A549 (cell line): ENCODE results near the gene MTOR. TPM values are rescaled to one million over a fixed set of nuclear protein-coding genes. Genes with fewer than 3 reads are reported as not detected.

ENCODE experiments used
- ATAC-seq, 2 experiments: fragments of 200-7000 bp in 1 of 2; fragments of >200 bp in 1 of 2; cut with Nextera tagmentation in 1 of 2; cut with Tn5 transposase in 1 of 2; 3 replicates each; pipeline versions ENCODE4 v1.8.0 to v1.9.1; 2018 to 2020; ENCODE audit warnings: mild to moderate bottlenecking in 1 of 2, moderate library complexity in 1 of 2
- CTCF ChIA-PET: fragments of 300-600 bp; sonication (Branson Sonifier 250); formaldehyde crosslinking; extraction: SDS; loops from one replicate; lab custom pipeline; 2021; ENCODE audit warnings: antibody characterized with exemption, inconsistent platforms; lab: Yijun Ruan, JAX
- POLR2A ChIA-PET: fragments of 350-600 bp; formaldehyde crosslinking; extraction: SDS; loops from one replicate; lab custom pipeline; 2021; ENCODE audit warnings: antibody characterized with exemption, inconsistent platforms; lab: Yijun Ruan, JAX
- DNase-seq, 2 experiments: peaks; one replicate each; pipeline versions ENCODE4 v3.0.0 to v3.0.0-alpha.2; 2011 to 2016; ENCODE audit warnings: low read depth in 1 of 2, low spot score in 1 of 2
- FAIRE-seq: peaks from 2 replicates; lab custom pipeline; 2011; peaks lifted over from hg19 to GRCh38; lab: Jason Lieb, UNC
- H3K27ac ChIP-seq, 2 experiments: fragments of >200 bp; sonication (Bioruptor Twin); formaldehyde crosslinking; 3 replicates each; pipeline ENCODE4 v1.5.1; 2016 to 2017
- H3K4me1 ChIP-seq: fragments of >200 bp; sonication (Bioruptor Twin); formaldehyde crosslinking; 3 replicates; pipeline ENCODE4 v1.6.1; 2016
- H3K4me2 ChIP-seq: fragments of >200 bp; sonication (Bioruptor Twin); formaldehyde crosslinking; 3 replicates; pipeline ENCODE4 v1.6.1; 2016
- H3K4me3 ChIP-seq: fragments of >200 bp; sonication (Bioruptor Twin); formaldehyde crosslinking; 3 replicates; pipeline ENCODE4 v1.5.1; 2016
- H3K9me3 ChIP-seq: fragments of >200 bp; sonication (Bioruptor Twin); formaldehyde crosslinking; 3 replicates; pipeline ENCODE4 v1.6.1; 2016
- BHLHE40 ChIP-seq: IDR thresholded peaks from 2 replicates; pipeline ENCODE4 v1.6.1; 2012; ENCODE audit warnings: low read depth, low read length, inconsistent platforms
- CBX8 ChIP-seq: fragments of 200-600 bp; sonication (generic); IDR thresholded peaks from 2 replicates; pipeline ENCODE4 v1.6.1; 2016
- CEBPB ChIP-seq, 2 experiments: fragments of >200 bp in 1 of 2; sonication (Bioruptor Twin) in 1 of 2; formaldehyde crosslinking in 1 of 2; IDR thresholded peaks; 2 replicates each; pipeline ENCODE4 v1.6.1; 2012 to 2016
- EHF ChIP-seq: fragments of 250-450 bp; sonication (Bioruptor Pico); IDR thresholded peaks from 2 replicates; pipeline ENCODE4 v1.5.0; 2020; ENCODE audit warnings: mild to moderate bottlenecking
- EP300 ChIP-seq, 2 experiments: fragments of >200 bp; sonication (Bioruptor Twin); formaldehyde crosslinking; IDR thresholded peaks; 2 replicates in 1 of 2; 3 replicates in 1 of 2; pipeline ENCODE4 v1.6.1; 2016 to 2017
- ESRRA ChIP-seq: fragments of 150-350 bp; IDR thresholded peaks from 2 replicates; pipeline ENCODE4 v1.6.1; 2014; ENCODE audit warnings: mild to moderate bottlenecking, low read length, borderline replicate concordance
- FOSL2 ChIP-seq, 2 experiments: fragments of 450-650 bp in 1 of 2; fragments of >200 bp in 1 of 2; sonication (Bioruptor Twin) in 1 of 2; formaldehyde crosslinking; IDR thresholded peaks; 2 replicates each; pipeline versions ENCODE4 v1.5.0 to v1.6.1; 2016 to 2020; ENCODE audit warnings: mild to moderate bottlenecking in 1 of 2, moderate library complexity in 1 of 2
- GATA3 ChIP-seq: IDR thresholded peaks from 2 replicates; pipeline ENCODE4 v1.6.1; 2012; ENCODE audit warnings: borderline replicate concordance
- HDAC2 ChIP-seq: fragments of 200-600 bp; sonication (generic); IDR thresholded peaks from 2 replicates; pipeline ENCODE4 v1.6.1; 2016
- HEYL ChIP-seq: fragments of 250-450 bp; sonication (Bioruptor Pico); IDR thresholded peaks from 2 replicates; pipeline ENCODE4 v1.8.0; 2021; ENCODE audit warnings: mild to moderate bottlenecking, moderate library complexity
- HOXB13 ChIP-seq: fragments of 250-450 bp; sonication (Bioruptor Pico); IDR thresholded peaks from 2 replicates; pipeline ENCODE4 v1.5.0; 2020; ENCODE audit warnings: low read depth, mild to moderate bottlenecking, moderate library complexity
- HOXB5 ChIP-seq: fragments of 250-450 bp; sonication (Bioruptor Pico); IDR thresholded peaks from 2 replicates; pipeline ENCODE4 v1.5.0; 2020; ENCODE audit warnings: mild to moderate bottlenecking, moderate library complexity
- KDM1A ChIP-seq: fragments of 200-600 bp; sonication (generic); IDR thresholded peaks from 2 replicates; pipeline ENCODE4 v1.6.1; 2016; ENCODE audit warnings: low read depth, mild to moderate bottlenecking
- KDM5A ChIP-seq: fragments of 200-600 bp; sonication (generic); IDR thresholded peaks from 2 replicates; pipeline ENCODE4 v1.6.1; 2016; ENCODE audit warnings: antibody characterized with exemption, mild to moderate bottlenecking
- MAZ ChIP-seq: fragments of 150-350 bp; IDR thresholded peaks from 2 replicates; pipeline ENCODE4 v1.6.1; 2014; ENCODE audit warnings: antibody characterized with exemption, low read depth, low read length, borderline replicate concordance
- NPAS2 ChIP-seq: fragments of 250-450 bp; sonication (Bioruptor Pico); IDR thresholded peaks from 2 replicates; pipeline ENCODE4 v1.8.0; 2022; ENCODE audit warnings: mild to moderate bottlenecking, moderate library complexity, borderline replicate concordance
- RARB ChIP-seq: fragments of 250-450 bp; sonication (Bioruptor Pico); IDR thresholded peaks from 2 replicates; pipeline ENCODE4 v1.8.0; 2021; ENCODE audit warnings: mild to moderate bottlenecking, moderate library complexity
- RFX5 ChIP-seq: fragments of 450-650 bp; IDR thresholded peaks from 2 replicates; pipeline ENCODE4 v1.7.1; 2014; ENCODE audit warnings: antibody characterized with exemption, mild to moderate bottlenecking, moderate library complexity
- RNF2 ChIP-seq: fragments of 200-600 bp; sonication (generic); IDR thresholded peaks from 2 replicates; pipeline ENCODE4 v1.6.1; 2016; ENCODE audit warnings: low read depth, mild to moderate bottlenecking, antibody characterized with exemption, moderate library complexity, borderline replicate concordance
- ZNF302 ChIP-seq: fragments of 250-450 bp; sonication (Bioruptor Pico); IDR thresholded peaks from 2 replicates; pipeline ENCODE4 v1.9.0; 2021; ENCODE audit warnings: inconsistent platforms, mild to moderate bottlenecking, moderate library complexity
- WGBS: methylation state at CpG from one replicate; pipeline ENCODE4 v1.1.6; 2017; ENCODE audit errors: missing lambda C conversion rate; 5-methylcytosine and 5-hydroxymethylcytosine counted together
- polyA plus RNA-seq, 4 experiments: library from polyadenylated mRNA; depleted of rRNA in 3 of 4; stranded (reverse); fragments of >200 nt; fragmentation: RNase III in 1 of 4; extraction: RNeasy Plus Mini Kit Qiagen cat#74134 plus additional on column Dnase treatment in 1 of 4; gene quantifications; 2 replicates in 3 of 4; 3 replicates in 1 of 4; pipeline ENCODE4 v1.2.3, GENCODE V29; 2011 to 2017
- TF ChIP-seq, protein P1 (sequence below): fragments of 450-650 bp; IDR thresholded peaks from 2 replicates; pipeline ENCODE4 v1.6.1; 2014; ENCODE audit warnings: antibody characterized with exemption
- TF ChIP-seq, protein P2 (sequence below): IDR thresholded peaks from 2 replicates; pipeline ENCODE4 v1.6.1; 2012
- TF ChIP-seq, protein P3 (sequence below): IDR thresholded peaks from 2 replicates; pipeline ENCODE4 v1.6.1; 2012
- TF ChIP-seq, protein P4 (sequence below): fragments of >200 bp; sonication (Bioruptor Twin); formaldehyde crosslinking; IDR thresholded peaks from 3 replicates; pipeline ENCODE4 v1.6.1; 2016

MTOR gene
- polyA plus RNA-seq, 2 of the 4 experiments (the other 2 are of a cell fraction), result 15.7 to 28.5 TPM

DNA sequence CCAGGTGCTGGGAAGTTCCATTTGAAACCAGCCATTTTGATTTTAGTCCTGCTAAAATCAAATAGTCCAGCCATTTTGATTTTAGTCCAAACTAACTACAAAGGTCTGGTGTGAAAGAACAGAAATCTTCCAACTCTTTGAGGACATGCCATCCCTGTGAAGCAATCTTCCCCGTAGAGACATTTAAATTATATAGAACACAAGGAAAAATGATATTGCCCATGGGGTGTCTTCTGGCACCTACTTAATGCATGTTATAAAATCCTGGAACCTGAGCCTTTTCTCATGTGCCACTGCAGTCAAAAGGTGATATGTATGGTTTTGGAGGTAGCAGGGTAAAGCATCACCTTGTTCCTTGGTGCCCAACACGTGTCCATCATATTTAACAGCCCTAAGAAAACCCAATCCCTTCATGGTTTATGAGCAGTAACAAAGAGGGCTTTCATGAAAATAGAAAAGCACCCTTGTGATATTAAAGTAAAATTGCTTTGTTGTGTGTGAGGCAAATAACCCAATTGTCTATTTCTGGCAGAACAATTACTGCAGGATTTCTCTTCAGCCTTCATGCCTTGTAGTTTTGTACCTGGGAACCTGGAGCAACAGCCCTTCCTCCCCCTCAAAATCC, 46.9 kb downstream of the MTOR start:
- POLR2A ChIA-PET, result no interaction called here
- ATAC-seq (no peak), FAIRE-seq (no peak), DNase-seq (no peak)
- H3K4me3 ChIP-seq, result no peak overlapping the region
- H3K9me3 ChIP-seq, result no peaks in the 10 kb centered on the region
- TF ChIP-seq, protein P1, sequence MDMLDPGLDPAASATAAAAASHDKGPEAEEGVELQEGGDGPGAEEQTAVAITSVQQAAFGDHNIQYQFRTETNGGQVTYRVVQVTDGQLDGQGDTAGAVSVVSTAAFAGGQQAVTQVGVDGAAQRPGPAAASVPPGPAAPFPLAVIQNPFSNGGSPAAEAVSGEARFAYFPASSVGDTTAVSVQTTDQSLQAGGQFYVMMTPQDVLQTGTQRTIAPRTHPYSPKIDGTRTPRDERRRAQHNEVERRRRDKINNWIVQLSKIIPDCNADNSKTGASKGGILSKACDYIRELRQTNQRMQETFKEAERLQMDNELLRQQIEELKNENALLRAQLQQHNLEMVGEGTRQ, result no peak
- no peak for TF ChIP-seq EHF (CRISPR knock-in tag)
- H3K27ac ChIP-seq, result no peak overlapping the region
- CTCF ChIA-PET, result no interaction called here
- H3K4me1 ChIP-seq, result no peaks in the 10 kb centered on the region
- 90% methylated on average over 2 of the region's 2 CpGs for WGBS
- H3K4me2 ChIP-seq, result no peak overlapping the region

DNA sequence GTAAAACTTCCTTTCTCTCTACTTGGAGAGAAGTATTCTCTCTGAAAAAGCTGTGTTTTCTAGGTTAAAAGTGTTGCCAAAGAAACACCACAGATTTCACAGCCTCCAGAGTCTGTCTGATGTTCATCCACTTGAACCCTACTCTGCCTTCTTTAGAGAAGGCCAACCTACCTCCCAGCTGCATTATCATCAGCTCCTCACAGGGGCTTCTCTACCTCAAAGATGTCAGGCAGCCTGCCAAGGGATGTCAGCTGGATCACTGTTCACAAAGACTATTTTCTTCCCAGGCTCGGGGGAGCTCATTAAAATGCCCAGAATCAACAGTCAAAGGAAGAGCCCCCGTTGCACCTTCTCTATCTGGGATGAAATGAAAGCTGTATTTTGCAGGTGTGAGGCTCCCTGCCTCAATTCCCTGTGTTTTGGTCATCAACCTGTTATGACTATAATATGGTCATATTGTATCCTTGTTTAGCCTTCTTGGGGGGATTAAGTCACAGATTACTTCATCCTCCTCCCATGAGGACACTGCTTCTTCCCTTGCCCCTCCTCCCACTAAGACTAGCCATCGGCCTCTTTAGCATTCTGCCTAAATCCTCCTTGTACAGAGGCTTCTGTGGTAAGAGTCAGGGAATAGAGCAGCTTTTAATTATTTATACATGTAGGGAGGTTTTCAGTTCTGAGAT, 47.5 kb downstream of the MTOR start:
- FAIRE-seq, result no peak
- POLR2A ChIA-PET, result no interaction called here
- Histone ChIP-seq H3K4me2 (no peak overlapping the region), H3K27ac (no peak overlapping the region), H3K9me3 (no peaks in the 10 kb centered on the region), H3K4me1 (no peaks in the 10 kb centered on the region), H3K4me3 (no peak overlapping the region)
- CTCF ChIA-PET, result no interaction called here
- no peak for TF ChIP-seq EP300 (IDR thresholded peaks at IDR 0.05)
- no peak for TF ChIP-seq RFX5
- TF ChIP-seq ESRRA, result no peak
- TF ChIP-seq, protein P1, result no peak
- TF ChIP-seq, protein P2, sequence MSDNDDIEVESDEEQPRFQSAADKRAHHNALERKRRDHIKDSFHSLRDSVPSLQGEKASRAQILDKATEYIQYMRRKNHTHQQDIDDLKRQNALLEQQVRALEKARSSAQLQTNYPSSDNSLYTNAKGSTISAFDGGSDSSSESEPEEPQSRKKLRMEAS, result no peak
- TF ChIP-seq NPAS2 (CRISPR knock-in tag), result no peak
- WGBS, result 87% methylated on average over 3 of the region's 3 CpGs
- no peak for ATAC-seq
- no peak for DNase-seq

DNA sequence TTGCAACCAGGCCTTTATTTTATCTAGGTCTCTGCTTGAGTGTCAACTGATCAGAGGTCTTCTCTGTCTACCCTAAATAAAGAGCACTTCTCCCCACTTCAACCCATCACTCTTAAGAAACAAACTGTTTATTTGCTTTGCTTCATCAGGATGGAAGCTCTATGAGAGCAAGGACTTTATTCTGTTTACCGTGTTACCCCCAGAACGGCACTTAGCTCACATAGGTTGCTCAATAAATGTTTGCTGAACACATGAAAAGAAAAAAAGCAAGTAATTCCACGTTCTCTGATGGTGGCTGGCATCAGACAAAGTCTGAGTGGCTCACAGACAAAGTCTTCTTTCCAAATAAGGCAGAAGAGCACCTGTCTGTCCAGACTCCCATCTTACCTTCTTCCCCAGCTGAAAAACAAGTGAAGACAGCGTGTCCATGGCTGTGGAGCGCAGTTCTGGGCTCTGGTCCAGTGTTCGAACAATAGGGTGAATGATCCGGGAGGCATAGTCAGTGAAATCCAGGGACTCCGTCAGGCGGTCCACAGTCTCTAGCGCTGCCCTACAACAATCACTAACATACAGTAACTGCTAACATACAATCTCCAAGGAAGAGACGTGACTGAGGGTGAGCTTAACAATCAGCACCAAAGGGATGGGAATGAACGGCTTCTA, 50.3 kb downstream of the MTOR start:
- Histone ChIP-seq H3K4me1 (no peaks in the 10 kb centered on the region), H3K4me2 (no peak overlapping the region), H3K4me3 (no peak overlapping the region), H3K27ac (no peak overlapping the region), H3K9me3 (no peaks in the 10 kb centered on the region)
- 90% methylated on average over 12 of the region's 12 CpGs for WGBS
- DNase-seq (no peak), ATAC-seq (no peak), FAIRE-seq (no peak)
- CTCF ChIA-PET, result no interaction called here
- POLR2A ChIA-PET, result no interaction called here
- TF ChIP-seq MAZ (no peak), HOXB5 (no peak), KDM5A (no peak), KDM1A (no peak), HEYL (no peak), FOSL2 (IDR thresholded peaks at IDR 0.05) (no peak), FOSL2 (CRISPR knock-in tag; IDR thresholded peaks at IDR 0.05) (no peak), GATA3 (no peak), CBX8 (no peak), HDAC2 (no peak), CEBPB (IDR thresholded peaks at IDR 0.05) (no peak), RNF2 (no peak), BHLHE40 (no peak), HOXB13 (CRISPR knock-in tag) (no peak), ZNF302 (CRISPR knock-in tag) (no peak), ESRRA (no peak), RARB (CRISPR knock-in tag) (no peak)
- TF ChIP-seq, protein P2, result no peak
- TF ChIP-seq, protein P3, sequence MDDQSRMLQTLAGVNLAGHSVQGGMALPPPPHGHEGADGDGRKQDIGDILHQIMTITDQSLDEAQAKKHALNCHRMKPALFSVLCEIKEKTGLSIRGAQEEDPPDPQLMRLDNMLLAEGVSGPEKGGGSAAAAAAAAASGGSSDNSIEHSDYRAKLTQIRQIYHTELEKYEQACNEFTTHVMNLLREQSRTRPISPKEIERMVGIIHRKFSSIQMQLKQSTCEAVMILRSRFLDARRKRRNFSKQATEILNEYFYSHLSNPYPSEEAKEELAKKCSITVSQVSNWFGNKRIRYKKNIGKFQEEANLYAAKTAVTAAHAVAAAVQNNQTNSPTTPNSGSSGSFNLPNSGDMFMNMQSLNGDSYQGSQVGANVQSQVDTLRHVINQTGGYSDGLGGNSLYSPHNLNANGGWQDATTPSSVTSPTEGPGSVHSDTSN, result no peak
- TF ChIP-seq, protein P1, result no peak
- TF ChIP-seq, protein P4, sequence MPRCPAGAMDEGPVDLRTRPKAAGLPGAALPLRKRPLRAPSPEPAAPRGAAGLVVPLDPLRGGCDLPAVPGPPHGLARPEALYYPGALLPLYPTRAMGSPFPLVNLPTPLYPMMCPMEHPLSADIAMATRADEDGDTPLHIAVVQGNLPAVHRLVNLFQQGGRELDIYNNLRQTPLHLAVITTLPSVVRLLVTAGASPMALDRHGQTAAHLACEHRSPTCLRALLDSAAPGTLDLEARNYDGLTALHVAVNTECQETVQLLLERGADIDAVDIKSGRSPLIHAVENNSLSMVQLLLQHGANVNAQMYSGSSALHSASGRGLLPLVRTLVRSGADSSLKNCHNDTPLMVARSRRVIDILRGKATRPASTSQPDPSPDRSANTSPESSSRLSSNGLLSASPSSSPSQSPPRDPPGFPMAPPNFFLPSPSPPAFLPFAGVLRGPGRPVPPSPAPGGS, result no peak
